Limb (tissue), 2 donors: ENCODE results near the gene ADAMTSL5.
A peak's percentile ranks its signal among the peaks of the same experiment; 100 is the strongest.
"Not testable (repeated sequence)": the region's sequence is repeated elsewhere in the genome, so short reads cannot be mapped to it uniquely, and the experiment has no call there.

ENCODE experiments used
- DNase-seq, 2 donors: peaks; one replicate each; pipeline ENCODE4 v3.0.0-alpha.2; 2016; ENCODE audit errors: extremely low spot score in 2 of 2

The ADAMTSL5 gene

GRCh38 chr19:1513499-1514294, 878 bp upstream of the ADAMTSL5 start:
- DNase-seq = peak in 1 of 2 donors; percentile 63

DNA sequence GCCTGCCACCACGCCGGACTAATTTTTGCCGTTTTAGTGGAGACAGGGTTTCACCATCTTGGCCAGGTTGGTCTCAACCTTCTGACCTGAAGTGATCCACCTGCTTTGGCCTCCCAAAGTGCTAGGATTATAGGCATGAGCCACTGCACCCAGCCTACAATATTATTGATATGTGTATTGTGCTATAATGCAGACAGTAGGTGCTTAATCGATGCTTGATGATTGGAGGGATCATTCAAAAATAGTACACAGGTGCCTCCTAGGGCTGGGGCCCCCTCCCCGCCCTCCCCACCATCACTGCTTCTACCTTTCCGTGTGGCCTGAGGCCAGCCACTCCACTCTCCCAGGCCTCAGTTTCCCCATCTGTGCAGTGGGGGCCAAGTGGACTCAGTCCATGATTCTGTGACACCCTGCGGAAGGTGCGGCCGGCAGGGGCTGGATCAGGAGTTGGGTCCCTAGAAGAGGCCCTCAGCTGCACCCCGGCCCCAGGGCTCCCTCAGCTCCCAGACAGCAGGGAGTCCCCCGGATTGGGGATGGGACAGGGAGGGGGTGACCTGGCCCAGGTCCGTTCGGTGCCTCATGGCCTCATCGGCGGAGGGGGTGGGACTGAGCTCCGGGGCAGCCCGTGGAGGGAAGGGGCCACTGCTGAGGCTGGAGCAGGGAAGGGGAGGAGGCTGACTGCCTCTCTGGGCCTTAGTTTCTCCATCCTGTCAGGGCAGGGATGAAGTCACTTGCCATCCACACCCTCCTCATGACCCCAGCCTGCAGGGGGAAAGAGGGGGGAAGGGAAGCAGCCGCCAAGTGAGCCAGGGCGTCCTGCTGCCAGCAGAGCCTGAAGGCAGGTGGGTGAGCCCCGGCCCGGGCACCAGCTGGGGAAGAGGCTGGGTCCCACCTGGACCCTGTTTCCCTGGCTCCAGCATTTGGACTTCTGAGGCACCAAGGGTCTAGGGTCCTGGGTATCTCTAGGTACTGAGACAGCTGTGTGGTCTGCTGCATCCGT, 1.2 kb downstream of the ADAMTSL5 start:
- DNase-seq = no peak

DNA sequence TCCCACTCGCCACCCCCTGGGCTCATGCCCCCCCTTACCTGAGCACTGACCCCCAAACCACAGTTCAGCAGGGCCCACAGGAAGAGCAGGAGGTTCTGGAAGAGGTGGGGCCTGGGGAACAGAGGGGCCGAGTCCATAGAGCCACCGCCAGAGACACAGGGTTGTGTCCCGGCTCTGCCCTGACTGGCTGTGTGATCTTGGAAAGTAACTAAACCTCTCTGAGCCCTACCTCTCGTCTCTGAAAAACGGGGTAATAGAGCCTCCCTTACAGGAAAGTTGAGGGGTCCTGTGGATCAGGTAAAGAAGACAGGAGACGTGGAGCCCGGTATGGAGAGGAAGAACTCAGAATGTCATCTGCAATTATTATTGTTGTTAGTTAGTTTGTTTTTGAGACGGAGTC, 2.0 kb downstream of the ADAMTSL5 start:
- DNase-seq = no peak

DNA sequence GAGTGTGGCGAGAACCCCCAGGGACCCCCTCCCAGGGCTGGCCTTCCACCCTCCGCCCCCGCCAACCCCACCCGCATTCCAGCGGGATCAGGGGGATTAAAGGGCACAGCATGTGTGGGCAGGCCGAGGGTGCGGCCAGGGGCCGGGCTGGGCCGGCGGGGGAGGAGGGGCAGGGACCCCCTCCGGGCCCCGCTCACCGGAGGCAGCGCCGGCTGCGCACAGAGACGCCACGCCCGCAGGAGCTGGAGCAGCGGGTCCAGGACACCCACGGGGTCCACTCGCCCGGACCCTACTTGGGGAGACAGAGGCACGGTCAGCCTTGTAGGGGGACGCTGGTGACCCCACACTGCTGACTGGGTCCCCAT, 2.4 kb downstream of the ADAMTSL5 start:
- DNase-seq = no peak

DNA sequence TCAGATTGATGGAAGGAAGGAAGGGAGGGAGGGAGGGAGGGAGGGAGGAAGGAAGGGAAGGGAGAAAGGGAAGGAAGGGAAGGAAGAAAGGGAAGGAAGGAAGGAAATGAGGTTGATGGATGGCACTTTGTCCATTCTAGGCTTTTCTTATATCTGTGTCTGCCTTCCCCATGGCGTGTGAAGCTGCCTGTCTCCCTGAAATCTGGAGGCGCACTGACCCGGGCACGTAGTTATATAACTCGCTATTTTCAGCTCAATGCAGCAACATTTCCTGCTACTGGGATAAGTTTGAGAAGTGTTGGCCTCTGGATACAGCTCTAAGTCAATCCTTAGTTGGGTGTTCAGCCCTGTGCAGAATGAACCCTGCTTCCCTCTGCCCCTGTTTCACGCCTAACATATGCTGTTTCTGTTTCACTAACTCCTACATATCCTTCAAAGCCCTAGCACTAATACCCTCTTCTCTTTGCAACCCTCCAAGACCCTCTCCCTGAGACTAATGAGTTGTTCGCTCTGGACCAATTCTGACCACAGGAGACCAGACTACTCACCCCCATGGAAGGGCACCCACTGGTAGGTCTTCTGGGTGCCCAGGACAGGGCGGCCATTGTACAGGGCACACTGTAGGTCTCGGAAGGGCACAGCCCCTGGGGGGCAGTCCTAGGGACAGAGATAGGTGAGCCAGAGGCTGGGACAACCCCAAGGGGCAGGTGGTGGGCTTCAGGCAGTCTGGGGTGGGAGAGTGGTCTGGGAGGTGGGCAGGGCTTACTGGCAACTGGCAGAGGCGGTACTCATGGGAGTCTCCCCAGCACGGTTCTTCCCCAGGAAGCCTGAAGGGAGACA, 3.0 kb downstream of the ADAMTSL5 start:
- no peak for DNase-seq

GRCh38 chr19:1508507-1508856, 4.3 kb downstream of the ADAMTSL5 start:
- DNase-seq = no peak

GRCh38 chr19:1507763-1508506, 4.9 kb downstream of the ADAMTSL5 start:
- peak; percentile 93 to 96 for DNase-seq

DNA sequence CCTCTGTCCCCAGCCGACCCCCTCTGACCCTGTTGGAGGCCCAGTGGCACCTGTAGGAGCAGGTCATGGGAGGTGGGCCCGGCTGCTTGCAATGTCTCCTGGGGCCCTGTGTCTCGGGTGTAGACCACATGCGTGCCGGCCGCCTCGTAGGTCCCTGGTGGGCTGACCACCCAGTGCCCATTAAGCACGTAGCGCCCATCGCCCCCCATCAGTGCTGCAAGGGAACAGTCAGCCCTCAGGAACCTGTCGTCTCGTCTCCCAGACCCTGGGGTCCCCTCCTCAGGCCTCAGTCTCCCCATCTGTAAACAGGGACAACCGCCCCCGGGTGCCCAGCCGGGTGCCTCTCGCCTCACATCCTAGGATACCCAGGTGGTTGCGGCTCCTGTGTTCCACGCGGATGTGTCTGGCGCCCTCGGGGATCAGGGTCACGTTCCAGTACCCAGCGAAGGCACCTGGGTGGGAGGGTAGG, 5.6 kb downstream of the ADAMTSL5 start:
- no peak for DNase-seq

DNA sequence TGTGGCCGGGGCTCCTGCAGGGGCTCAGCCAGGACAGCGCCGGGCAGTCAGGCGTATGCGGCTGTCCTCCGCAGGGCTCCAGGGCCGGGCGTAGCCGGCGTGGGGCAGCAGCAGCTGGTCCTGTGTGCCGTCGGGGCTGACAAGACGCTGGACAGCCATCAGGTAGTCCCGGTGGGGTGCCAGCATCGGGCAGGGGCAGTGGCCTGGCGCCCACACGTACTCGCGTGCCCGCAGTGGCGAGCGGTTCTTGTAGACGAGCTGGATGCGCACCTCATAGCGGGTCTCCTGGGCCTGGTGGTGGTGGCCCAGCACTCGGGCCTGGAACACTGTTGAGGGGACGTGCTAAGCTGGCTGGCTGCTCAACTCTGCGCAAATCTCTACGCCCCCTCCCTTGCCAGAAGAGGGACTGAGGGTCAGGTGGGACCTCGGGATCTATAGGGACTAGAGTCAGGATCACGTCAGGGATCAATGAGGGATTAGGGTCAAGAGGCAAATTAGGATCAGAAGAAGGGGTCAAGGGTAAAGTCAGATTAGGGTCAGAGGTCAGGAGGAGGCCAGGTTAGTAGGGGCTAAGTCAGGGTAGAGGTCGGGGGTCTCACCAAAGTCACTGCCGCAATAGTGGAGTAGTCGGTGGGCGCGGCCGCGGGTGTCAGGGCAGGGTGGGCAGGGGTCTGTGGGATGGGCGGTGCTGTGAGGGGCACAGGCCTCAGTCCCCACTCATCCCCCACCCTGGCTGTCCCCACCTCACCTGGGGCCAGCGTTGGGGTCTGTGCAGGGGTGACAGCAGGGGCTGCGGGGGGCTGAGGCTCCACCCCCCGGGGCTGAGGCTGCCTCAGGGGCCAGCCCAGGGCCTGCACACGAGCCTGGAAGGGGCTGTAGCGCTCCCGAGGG, 6.6 kb downstream of the ADAMTSL5 start:
- no peak for DNase-seq

DNA sequence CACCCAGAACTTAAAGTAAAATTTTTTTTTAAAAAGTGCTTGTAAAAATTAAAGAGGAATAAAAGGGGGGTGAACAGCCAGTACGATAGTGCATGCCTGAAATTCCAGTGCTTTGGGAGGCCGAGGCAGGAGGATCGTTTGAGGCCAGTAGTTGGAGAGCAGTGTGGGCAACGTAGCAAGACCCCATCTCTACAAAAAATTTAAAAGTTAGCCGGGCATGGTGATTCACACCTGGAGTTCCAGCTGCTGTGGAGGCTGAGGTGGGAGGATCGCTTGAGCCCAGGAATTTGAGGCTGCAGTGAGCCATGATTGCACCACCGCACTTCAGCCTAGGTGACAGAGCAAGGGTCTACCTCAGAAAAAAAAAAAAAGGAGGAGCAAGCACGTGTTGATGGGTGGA, 7.8 kb downstream of the ADAMTSL5 start:
- no peak for DNase-seq

- no peak for DNase-seq
These were observed 8.7 kb downstream of the ADAMTSL5 start for GRCh38 chr19:1503925-1504773.

DNA sequence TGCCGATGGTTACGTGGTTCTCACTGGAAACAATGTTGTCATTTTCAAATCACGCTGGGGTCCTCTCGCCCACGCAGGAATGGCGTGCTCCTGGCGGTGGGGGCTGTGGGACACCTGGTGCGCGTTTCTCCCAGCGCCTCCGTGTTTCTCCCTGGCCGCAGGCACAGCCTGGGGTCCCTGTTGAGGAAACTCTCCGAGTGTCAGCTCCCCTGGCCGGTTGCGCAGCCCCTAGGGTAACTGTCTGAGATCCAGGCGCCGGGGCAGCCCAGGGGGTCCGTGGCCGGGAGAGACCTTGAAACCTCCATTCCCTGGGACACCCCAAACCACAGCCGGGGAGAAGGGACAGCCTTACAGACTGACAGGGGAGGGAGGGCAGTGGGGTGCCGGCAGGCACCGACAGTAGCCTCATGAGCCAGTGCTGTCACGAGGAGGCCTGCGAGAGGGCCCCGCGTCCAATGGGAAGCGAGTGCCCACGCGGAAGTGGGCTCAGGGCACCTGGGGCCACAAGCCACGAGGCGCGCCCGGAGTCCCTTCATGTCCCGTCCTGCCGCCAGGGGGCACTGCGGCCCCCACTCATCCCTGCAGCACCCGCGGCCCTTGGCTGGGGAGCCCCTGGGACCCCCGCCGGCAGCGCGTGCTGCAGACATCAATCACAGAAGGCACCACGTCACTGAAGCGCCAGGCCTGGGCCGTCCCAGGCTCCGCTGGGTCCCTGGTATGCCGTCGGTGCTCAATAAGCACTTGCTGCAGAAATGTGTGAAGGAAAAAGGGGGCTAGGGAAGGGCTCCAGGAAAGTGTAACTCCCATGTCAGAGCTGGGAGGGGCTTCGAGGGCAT, 9.5 kb downstream of the ADAMTSL5 start:
- peak in 1 of 2 donors; percentile 74 for DNase-seq

GRCh38 chr19:1502433-1503088, 10.3 kb downstream of the ADAMTSL5 start:
- no peak for DNase-seq

DNA sequence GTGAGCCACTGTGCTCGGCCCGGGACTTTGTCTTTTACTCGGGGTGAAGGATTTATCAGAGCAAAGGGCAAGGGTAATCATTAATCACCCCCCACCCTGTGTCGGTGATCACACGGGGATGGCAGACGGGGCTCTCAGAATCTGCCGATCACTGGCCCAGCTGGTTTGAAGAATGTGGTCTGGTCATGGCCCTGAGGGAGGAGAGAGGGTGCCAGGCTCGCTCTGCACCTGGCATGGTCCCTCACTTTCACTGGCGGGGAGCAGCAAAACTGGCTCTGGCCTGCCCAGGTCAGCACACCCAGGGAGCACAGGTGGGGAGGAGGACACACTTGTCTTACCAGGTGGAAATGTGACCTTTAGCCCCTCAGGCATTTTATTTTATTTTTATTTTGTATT, 11.6 kb downstream of the ADAMTSL5 start:
- DNase-seq = no peak

- not testable (repeated sequence) for DNase-seq
These were observed 13.6 kb downstream of the ADAMTSL5 start for GRCh38 chr19:1499231-1499630.

GRCh38 chr19:1497578-1498235, 15.1 kb downstream of the ADAMTSL5 start:
- DNase-seq = no peak
